HepG2 (cell line): ENCODE results near the gene SCAI. TPM values are rescaled to one million over a fixed set of nuclear protein-coding genes. Genes with fewer than 3 reads are reported as not detected.

Source experiments
- ARID4A ChIP-seq: sonication (generic); formaldehyde crosslinking; IDR thresholded peaks from 2 replicates; pipeline ENCODE4 v1.5.0; 2020; ENCODE audit warnings: mild to moderate bottlenecking, missing genetic modification reagents, borderline replicate concordance
- BCL6 ChIP-seq: IDR thresholded peaks from 2 replicates; pipeline ENCODE4 v1.6.1; 2016; ENCODE audit warnings: missing genetic modification reagents, missing compliant biosample characterization
- E2F1 ChIP-seq: sonication (generic); formaldehyde crosslinking; IDR thresholded peaks from 2 replicates; pipeline ENCODE4 v1.5.0; 2020; ENCODE audit warnings: missing genetic modification reagents
- GATAD1 ChIP-seq: IDR thresholded peaks from 2 replicates; pipeline ENCODE4 v1.6.1; 2016; ENCODE audit warnings: missing genetic modification reagents, missing compliant biosample characterization
- HDAC2 ChIP-seq: sonication (generic); formaldehyde crosslinking; IDR thresholded peaks from 2 replicates; pipeline ENCODE4 v1.4.0; 2020; ENCODE audit warnings: missing genetic modification reagents
- ISL2 ChIP-seq: sonication (generic); formaldehyde crosslinking; IDR thresholded peaks from 2 replicates; pipeline ENCODE4 v1.5.0; 2020; ENCODE audit warnings: missing genetic modification reagents
- KDM1A ChIP-seq: IDR thresholded peaks from 2 replicates; pipeline ENCODE4 v1.6.1; 2016; ENCODE audit warnings: missing compliant biosample characterization
- PATZ1 ChIP-seq: sonication (generic); formaldehyde crosslinking; IDR thresholded peaks from 2 replicates; pipeline ENCODE4 v1.4.0; 2020; ENCODE audit warnings: missing genetic modification reagents
- PPARG ChIP-seq: conservative IDR thresholded peaks from 2 replicates; pipeline ENCODE4 v1.6.1; 2016; ENCODE audit warnings: missing biosample characterization, missing genetic modification reagents
- SKI ChIP-seq: fragments of 450-650 bp; IDR thresholded peaks from one replicate; pipeline ENCODE4 v1.6.1; 2018; ENCODE audit warnings: mild to moderate bottlenecking; ENCODE audit not compliant: partially characterized antibody
- SMC3 ChIP-seq: IDR thresholded peaks from 2 replicates; pipeline ENCODE4 v1.6.1; 2011; ENCODE audit warnings: low read length, improper control_type of control experiment
- SOX13 ChIP-seq, 3 experiments: fragments of 450-650 bp in 1 of 3; sonication (generic) in 1 of 3; formaldehyde crosslinking in 1 of 3; IDR thresholded peaks in 2 of 3; conservative IDR thresholded peaks in 1 of 3; 2 replicates each; pipeline versions ENCODE4 v1.5.0 to v1.6.1; 2016 to 2020; ENCODE audit warnings: antibody characterized with exemption in 1 of 3, mild to moderate bottlenecking in 1 of 3, missing compliant biosample characterization in 1 of 3, missing genetic modification reagents in 1 of 3, moderate library complexity in 1 of 3
- STAT6 ChIP-seq: sonication (generic); formaldehyde crosslinking; IDR thresholded peaks from 2 replicates; pipeline ENCODE4 v1.4.0; 2020; ENCODE audit warnings: missing genetic modification reagents, mild to moderate bottlenecking, borderline replicate concordance
- THAP8 ChIP-seq: sonication (generic); formaldehyde crosslinking; IDR thresholded peaks from 2 replicates; pipeline ENCODE4 v1.5.1; 2020; ENCODE audit warnings: missing genetic modification reagents, mild to moderate bottlenecking, borderline replicate concordance
- ZFAT ChIP-seq: sonication (generic); formaldehyde crosslinking; conservative IDR thresholded peaks from 2 replicates; pipeline ENCODE4 v1.8.1; 2023; ENCODE audit warnings: missing genetic modification reagents, inconsistent platforms
- ZNF207 ChIP-seq: fragments of 450-650 bp; IDR thresholded peaks from 2 replicates; pipeline ENCODE4 v1.6.1; 2016; ENCODE audit warnings: antibody characterized with exemption, borderline replicate concordance
- ZNF256 ChIP-seq: sonication (generic); formaldehyde crosslinking; conservative IDR thresholded peaks from 2 replicates; pipeline ENCODE4 v1.4.0; 2020; ENCODE audit warnings: missing genetic modification reagents
- ZNF720 ChIP-seq: sonication (generic); formaldehyde crosslinking; IDR thresholded peaks from 2 replicates; pipeline ENCODE4 v1.4.0; 2020; ENCODE audit warnings: missing genetic modification reagents
- polyA plus RNA-seq, 8 experiments: library from polyadenylated mRNA; depleted of rRNA in 3 of 8; stranded (reverse) in 7 of 8; unstranded in 1 of 8; fragments of >200 nt; fragmentation: Illumina TruSeq in 4 of 8; extraction: Trizol in 4 of 8; gene quantifications; 2 replicates each; pipeline versions ENCODE4 v1.2.1 to v1.2.3, GENCODE V29; 2011 to 2016; ENCODE audit warnings: low read depth in 4 of 8, missing spikeins in 1 of 8, mixed read lengths in 1 of 8; ENCODE audit not compliant: insufficient read depth in 1 of 8
- total RNA-seq, 5 experiments: library from RNA; depleted of rRNA; stranded (reverse); fragments of >200 nt; fragmentation: Illumina TruSeq; extraction: Trizol; gene quantifications; 2 replicates each; pipeline ENCODE4 v1.2.3, GENCODE V29; 2016; ENCODE audit warnings: low read depth in 1 of 5

The SCAI gene
- total and polyA plus RNA-seq, 2 of the 13 experiments (the other 11 are each of a cell fraction or from before 2014, with no cell fraction given) = 4.4 to 8.4 TPM

- TF ChIP-seq ISL2 = peak; percentile 89
- no peak for TF ChIP-seq ZNF720 (CRISPR knock-in tag)
- no peak for TF ChIP-seq E2F1 (CRISPR knock-in tag)
- TF ChIP-seq STAT6 (CRISPR knock-in tag) = no peak
- 0 out of 2 replicates have a peak, but pooled peaks have one; percentile 23 for TF ChIP-seq GATAD1
- peak; percentile 68 for TF ChIP-seq BCL6 (CRISPR knock-in tag)
- TF ChIP-seq SOX13 (IDR thresholded peaks at IDR 0.05) = no peak
- TF ChIP-seq SOX13 (CRISPR knock-in tag; conservative IDR thresholded peaks at IDR 0.05 in 1 of 2, IDR thresholded peaks at IDR 0.05 in 1 of 2) = peak in 1 of 2 experiments; percentile 71; a peak in 2 of 4 replicates
- no peak for TF ChIP-seq SKI
- TF ChIP-seq ZNF256 = no peak
- peak; percentile 14; the same call in 1 of the 2 replicates for TF ChIP-seq ARID4A
- no peak for TF ChIP-seq ZFAT (CRISPR knock-in tag)
- 0 out of 2 replicates have a peak, but pooled peaks have one; percentile 32 for TF ChIP-seq PATZ1 (CRISPR knock-in tag)
- TF ChIP-seq KDM1A (CRISPR knock-in tag) = no peak
- 0 out of 2 replicates have a peak, but pooled peaks have one; percentile 8 for TF ChIP-seq SMC3
- TF ChIP-seq ZNF207 = no peak
- TF ChIP-seq THAP8 (CRISPR knock-in tag) = no peak
- 0 out of 2 replicates have a peak, but pooled peaks have one; percentile 68 for TF ChIP-seq HDAC2 (CRISPR knock-in tag)
- peak; percentile 40; the same call in 1 of the 2 replicates for TF ChIP-seq PPARG
Observed at GRCh38 chr9:124950050-124950718, 193.1 kb downstream of the SCAI start (continued).
